ENCODE measurements around the gene MACROD1.

GRCh38 chr11:64001484-64002420 is 164.2 kb downstream of the MACROD1 start:
- TF ChIP-seq POLR2A (IDR thresholded peaks at IDR 0.05; ENCODE audit: low read length) (no peak), GATA1 (IDR thresholded peaks at IDR 0.05; ENCODE audit: low read depth, low read length) (no peak)

Measured in erythroblast (primary cell).